UCSD-AML1 (cell line): ENCODE data around the gene SLC37A4.
"Not testable (repeated sequence)": the region's sequence is repeated elsewhere in the genome, so short reads cannot be mapped to it uniquely, and the experiment has no call there.

Experiments used
- DNase-seq: peaks from one replicate; lab custom pipeline; 2025; ENCODE audit not compliant: unreplicated experiment; lab: John Stamatoyannopoulos, UW

SLC37A4 gene

GRCh38 chr11:119018074-119018938 is 12.4 kb downstream of the SLC37A4 start, which contains the start of the genes RPS25 and TRAPPC4:
Gene RPS25 (minus strand): TSS chr11:119018343. CDS start chr11:119018284, 59 bp downstream.
Gene TRAPPC4 (plus strand): TSS chr11:119018766. CDS start chr11:119018796, 30 bp downstream.
- peak; percentile 96 for DNase-seq

GRCh38 chr11:119017377-119017776 is 13.3 kb downstream of the SLC37A4 start:
- not testable (repeated sequence) for DNase-seq

- DNase-seq: no peak
Measured at GRCh38 chr11:119016216-119017009, 14.3 kb downstream of the SLC37A4 start.

- no peak for DNase-seq
Measured at GRCh38 chr11:119015054-119015611, 15.5 kb downstream of the SLC37A4 start.

GRCh38 chr11:119014209-119014924 is 16.3 kb downstream of the SLC37A4 start:
- DNase-seq: no peak

GRCh38 chr11:119012629-119013170 is 18.0 kb downstream of the SLC37A4 start:
- no peak for DNase-seq

- no peak for DNase-seq
Measured at GRCh38 chr11:119011476-119012053, 19.1 kb downstream of the SLC37A4 start.

GRCh38 chr11:119006656-119007055 is 24.0 kb downstream of the SLC37A4 start:
- no peak for DNase-seq

- DNase-seq: no peak
Measured at GRCh38 chr11:119000906-119001305, 29.8 kb downstream of the SLC37A4 start.

- no peak for DNase-seq
Measured at GRCh38 chr11:118998822-118999221, 31.9 kb downstream of the SLC37A4 start.

- no peak for DNase-seq
Measured at GRCh38 chr11:118998388-118998717, 32.3 kb downstream of the SLC37A4 start.

GRCh38 chr11:118997627-118998387 is 32.9 kb downstream of the SLC37A4 start, which contains the start of gene CENATAC:
Gene CENATAC (plus strand): TSS chr11:118998138. CDS start chr11:118998198, 60 bp downstream.
- DNase-seq: peak; percentile 95

GRCh38 chr11:118996926-118997626 is 33.6 kb downstream of the SLC37A4 start:
- DNase-seq: peak; percentile 44

GRCh38 chr11:118991486-118992038 is 39.1 kb downstream of the SLC37A4 start:
- DNase-seq: not testable (repeated sequence)

- no peak for DNase-seq
Measured at GRCh38 chr11:118988280-118988679, 42.4 kb downstream of the SLC37A4 start.

- DNase-seq: no peak
Measured at GRCh38 chr11:118984825-118985224, 45.9 kb downstream of the SLC37A4 start.

- DNase-seq: not testable (repeated sequence)
Measured at GRCh38 chr11:118984337-118984736, 46.3 kb downstream of the SLC37A4 start.

- peak; percentile 50 for DNase-seq
Measured at GRCh38 chr11:118980191-118980881, 50.3 kb downstream of the SLC37A4 start.
